Measurements from ENCODE around the gene LCE7A.

GRCh38 chr1:152836870-152837269, 22.9 kb upstream of the LCE7A start:
- TF ChIP-seq POLR2A (IDR thresholded peaks at IDR 0.05) (no peak), POLR2AphosphoS5 (IDR thresholded peaks at IDR 0.05) (no peak)

Data from breast epithelium (tissue), 3 donors.